ENCODE data around the gene HTRA1.

HTRA1 gene

DNA sequence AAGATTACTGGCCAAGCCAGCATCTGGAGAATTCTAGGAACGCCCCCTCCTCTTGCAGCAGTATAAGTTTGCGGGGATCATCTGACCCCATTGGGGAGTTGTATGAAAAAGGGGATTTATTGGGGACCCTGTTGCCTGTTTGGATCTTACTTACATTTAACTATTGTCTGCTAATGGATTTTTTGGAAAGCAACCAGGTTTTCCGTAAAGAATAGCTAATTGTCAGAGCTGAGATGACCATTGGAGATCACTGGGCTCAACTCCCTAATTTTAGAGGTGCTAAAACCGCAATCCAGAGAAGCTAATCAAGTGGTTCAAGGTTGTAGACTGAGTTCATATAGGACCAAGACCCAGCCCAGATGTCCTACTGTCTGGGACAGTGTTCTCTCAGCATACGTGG is 38.8 kb downstream of the HTRA1 start:
- no peaks in the 10 kb centered on the region; the same call in 1 of the 2 replicates for H3K27me3 ChIP-seq (ENCODE audit: insufficient read depth, low read length)
- H3K9me2 ChIP-seq (ENCODE audit: low read depth, low read length) = no peaks in the 10 kb centered on the region
- H3K9me3 ChIP-seq (ENCODE audit: low read length) = no peaks in the 10 kb centered on the region
- no peak overlapping the region for H3K4me2 ChIP-seq (ENCODE audit: low read length)
- no peaks in the 10 kb centered on the region for H3K36me3 ChIP-seq (ENCODE audit: insufficient read depth, low read length)
- no peaks in the 10 kb centered on the region for H3K79me2 ChIP-seq (ENCODE audit: insufficient read depth, low read length)
- H3K4me3 ChIP-seq (ENCODE audit: low read depth, low read length, poor library complexity, severe bottlenecking) = no peak overlapping the region
- no peak for TF ChIP-seq EZH2 (IDR thresholded peaks at IDR 0.05; ENCODE audit: borderline replicate concordance, low read length)
- TF ChIP-seq, protein P1, sequence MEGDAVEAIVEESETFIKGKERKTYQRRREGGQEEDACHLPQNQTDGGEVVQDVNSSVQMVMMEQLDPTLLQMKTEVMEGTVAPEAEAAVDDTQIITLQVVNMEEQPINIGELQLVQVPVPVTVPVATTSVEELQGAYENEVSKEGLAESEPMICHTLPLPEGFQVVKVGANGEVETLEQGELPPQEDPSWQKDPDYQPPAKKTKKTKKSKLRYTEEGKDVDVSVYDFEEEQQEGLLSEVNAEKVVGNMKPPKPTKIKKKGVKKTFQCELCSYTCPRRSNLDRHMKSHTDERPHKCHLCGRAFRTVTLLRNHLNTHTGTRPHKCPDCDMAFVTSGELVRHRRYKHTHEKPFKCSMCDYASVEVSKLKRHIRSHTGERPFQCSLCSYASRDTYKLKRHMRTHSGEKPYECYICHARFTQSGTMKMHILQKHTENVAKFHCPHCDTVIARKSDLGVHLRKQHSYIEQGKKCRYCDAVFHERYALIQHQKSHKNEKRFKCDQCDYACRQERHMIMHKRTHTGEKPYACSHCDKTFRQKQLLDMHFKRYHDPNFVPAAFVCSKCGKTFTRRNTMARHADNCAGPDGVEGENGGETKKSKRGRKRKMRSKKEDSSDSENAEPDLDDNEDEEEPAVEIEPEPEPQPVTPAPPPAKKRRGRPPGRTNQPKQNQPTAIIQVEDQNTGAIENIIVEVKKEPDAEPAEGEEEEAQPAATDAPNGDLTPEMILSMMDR (IDR thresholded peaks at IDR 0.05; ENCODE audit: low read length) = no peak
- H4K20me1 ChIP-seq (ENCODE audit: insufficient read depth, low read length) = no peaks in the 10 kb centered on the region
- no peak overlapping the region for H2AFZ ChIP-seq (ENCODE audit: low read length)
- no peak overlapping the region for H3K9ac ChIP-seq (ENCODE audit: low read length)
- H3K27ac ChIP-seq (ENCODE audit: low read depth, low read length, poor library complexity, severe bottlenecking) = no peak overlapping the region
- no peaks in the 10 kb centered on the region for H3K4me1 ChIP-seq (ENCODE audit: insufficient read depth, low read length, severe bottlenecking)
- H3F3A ChIP-seq (ENCODE audit: insufficient read depth, low read length) = no peaks in the 10 kb centered on the region

DNA sequence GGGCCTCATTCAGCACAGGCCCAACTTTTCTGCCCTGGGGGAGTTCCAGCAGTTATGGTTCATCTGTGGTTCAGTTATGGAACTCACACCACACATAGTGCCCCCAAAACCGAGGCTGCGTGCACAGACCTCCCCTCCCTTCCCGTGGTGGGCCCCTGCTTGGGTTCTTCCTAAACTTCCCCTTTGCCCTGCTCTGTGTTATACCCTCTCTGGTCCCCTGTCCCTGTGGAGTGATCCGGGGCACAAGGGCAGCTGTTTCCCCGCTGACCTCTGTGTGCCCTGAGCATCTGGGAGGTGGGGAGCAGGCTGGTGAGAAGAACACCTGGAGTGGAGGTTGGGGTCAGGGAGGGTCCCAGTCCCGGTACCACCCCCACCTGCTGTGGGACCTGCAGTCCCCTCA is 39.4 kb downstream of the HTRA1 start:
- no peak overlapping the region for H3K9ac ChIP-seq (ENCODE audit: low read length)
- no peaks in the 10 kb centered on the region for H3K9me2 ChIP-seq (ENCODE audit: low read depth, low read length)
- H3K9me3 ChIP-seq (ENCODE audit: low read length) = no peaks in the 10 kb centered on the region
- no peak for TF ChIP-seq EZH2 (IDR thresholded peaks at IDR 0.05; ENCODE audit: borderline replicate concordance, low read length)
- TF ChIP-seq, protein P1 (IDR thresholded peaks at IDR 0.05; ENCODE audit: low read length) = no peak
- no peaks in the 10 kb centered on the region for H3K4me1 ChIP-seq (ENCODE audit: insufficient read depth, low read length, severe bottlenecking)
- H4K20me1 ChIP-seq (ENCODE audit: insufficient read depth, low read length) = no peaks in the 10 kb centered on the region
- H3K27ac ChIP-seq (ENCODE audit: low read depth, low read length, poor library complexity, severe bottlenecking) = no peak overlapping the region
- H2AFZ ChIP-seq (ENCODE audit: low read length) = no peak overlapping the region
- no peaks in the 10 kb centered on the region for H3F3A ChIP-seq (ENCODE audit: insufficient read depth, low read length)
- H3K36me3 ChIP-seq (ENCODE audit: insufficient read depth, low read length) = no peaks in the 10 kb centered on the region
- H3K4me3 ChIP-seq (ENCODE audit: low read depth, low read length, poor library complexity, severe bottlenecking) = no peak overlapping the region
- no peaks in the 10 kb centered on the region for H3K27me3 ChIP-seq (ENCODE audit: insufficient read depth, low read length)
- no peaks in the 10 kb centered on the region for H3K79me2 ChIP-seq (ENCODE audit: insufficient read depth, low read length)
- no peak overlapping the region for H3K4me2 ChIP-seq (ENCODE audit: low read length)

DNA sequence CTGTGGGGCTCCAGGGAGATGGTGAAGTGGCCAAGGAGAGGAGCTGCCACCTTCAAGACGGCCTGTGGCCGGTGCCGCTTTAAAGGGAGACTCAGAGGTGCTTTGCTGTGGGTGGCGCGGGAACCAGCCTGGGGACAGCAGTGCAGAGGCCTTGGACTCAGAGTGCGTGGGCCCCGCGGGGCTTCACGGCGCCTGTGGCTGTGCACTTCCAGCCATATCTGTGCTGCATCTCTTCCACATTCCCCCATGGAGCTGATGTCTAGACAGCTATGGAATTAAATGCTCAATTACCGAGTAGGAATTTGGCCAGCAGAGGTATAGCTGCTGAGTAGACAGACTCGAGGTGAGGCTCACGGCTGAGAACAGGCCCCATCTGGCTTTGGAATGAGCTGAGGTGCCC is 41.7 kb downstream of the HTRA1 start:
- Histone ChIP-seq H3K9me2 (ENCODE audit: low read depth, low read length) (no peaks in the 10 kb centered on the region), H3K4me2 (ENCODE audit: low read length) (no peak overlapping the region), H3K36me3 (ENCODE audit: insufficient read depth, low read length) (no peaks in the 10 kb centered on the region), H3K9ac (ENCODE audit: low read length) (no peak overlapping the region), H3K27ac (ENCODE audit: low read depth, low read length, poor library complexity, severe bottlenecking) (no peak overlapping the region), H3K9me3 (ENCODE audit: low read length) (no peaks in the 10 kb centered on the region), H3K4me3 (ENCODE audit: low read depth, low read length, poor library complexity, severe bottlenecking) (no peak overlapping the region), H2AFZ (ENCODE audit: low read length) (no peak overlapping the region), H3K27me3 (ENCODE audit: insufficient read depth, low read length) (no peaks in the 10 kb centered on the region), H4K20me1 (ENCODE audit: insufficient read depth, low read length) (no peaks in the 10 kb centered on the region), H3K4me1 (ENCODE audit: insufficient read depth, low read length, severe bottlenecking) (no peaks in the 10 kb centered on the region), H3F3A (ENCODE audit: insufficient read depth, low read length) (no peaks in the 10 kb centered on the region), H3K79me2 (ENCODE audit: insufficient read depth, low read length) (no peaks in the 10 kb centered on the region)
- TF ChIP-seq EZH2 (IDR thresholded peaks at IDR 0.05; ENCODE audit: borderline replicate concordance, low read length) = no peak
- TF ChIP-seq, protein P1 (IDR thresholded peaks at IDR 0.05; ENCODE audit: low read length) = no peak
